CD4-positive, alpha-beta T cell (primary cell): ENCODE data around the gene SLC44A5. TPM values are rescaled to one million over a fixed set of nuclear protein-coding genes. Genes with fewer than 3 reads are reported as not detected.

ENCODE experiments used
- ATAC-seq: fragments of 200-7000 bp; cut with Tn5 transposase; one replicate; pipeline ENCODE4 v1.10.0; 2022; ENCODE audit warnings: mild to moderate bottlenecking; ENCODE audit not compliant: poor library complexity
- CTCF ChIA-PET: fragments of 350-600 bp; sonication (Branson Sonifier 250); formaldehyde crosslinking; loops from one replicate; lab custom pipeline; 2021; ENCODE audit warnings: antibody characterized with exemption, inconsistent platforms; lab: Charles Lee
- POLR2A ChIA-PET: fragments of 350-600 bp; sonication (Branson Sonifier 250); formaldehyde crosslinking; loops from one replicate; lab custom pipeline; 2021; ENCODE audit warnings: antibody characterized with exemption, inconsistent platforms; lab: Charles Lee
- DNase-seq, 14 experiments: peaks; one replicate each; pipeline ENCODE4 v3.0.0-alpha.2; 2013 to 2020; ENCODE audit warnings: mixed read lengths in 2 of 14
- H3K27ac ChIP-seq, 2 donors: one replicate each; pipeline versions ENCODE4 v1.5.1 to v1.7.0; 2013; ENCODE audit warnings: low read length in 2 of 2, low read depth in 1 of 2, mild to moderate bottlenecking in 1 of 2
- H3K27me3 ChIP-seq, 2 experiments: 1 replicate in 1 of 2; 2 replicates in 1 of 2; pipeline versions ENCODE4 v1.6.1 to v1.7.0; 2013; ENCODE audit warnings: low read length in 2 of 2, control low read depth in 1 of 2, mild to moderate bottlenecking in 1 of 2, moderate library complexity in 1 of 2; ENCODE audit not compliant: insufficient read depth in 2 of 2, control insufficient read depth in 1 of 2
- H3K36me3 ChIP-seq: one replicate; pipeline ENCODE4 v1.6.1; 2013; ENCODE audit warnings: low read length, control low read depth; ENCODE audit not compliant: insufficient read depth
- H3K4me1 ChIP-seq: one replicate; pipeline ENCODE4 v1.6.1; 2013; ENCODE audit warnings: low read length, control low read depth; ENCODE audit not compliant: insufficient read depth
- H3K4me3 ChIP-seq: one replicate; pipeline ENCODE4 v1.5.1; 2013; ENCODE audit warnings: mild to moderate bottlenecking, low read length, moderate library complexity
- H3K9me3 ChIP-seq, 2 experiments: 1 replicate in 1 of 2; 2 replicates in 1 of 2; pipeline versions ENCODE4 v1.6.1 to v1.7.0; 2013; ENCODE audit warnings: low read length in 2 of 2, mild to moderate bottlenecking in 2 of 2, control low read depth in 1 of 2, moderate library complexity in 1 of 2; ENCODE audit not compliant: control insufficient read depth in 1 of 2, insufficient read depth in 1 of 2
- H3K27ac Mint-ChIP-seq: one replicate; pipeline ENCODE4 v1.8.0; 2020; ENCODE audit warnings: mixed read lengths
- H3K27me3 Mint-ChIP-seq: one replicate; pipeline ENCODE4 v1.8.0; 2021; ENCODE audit warnings: mixed read lengths
- H3K36me3 Mint-ChIP-seq: one replicate; pipeline ENCODE4 v1.8.0; 2021; ENCODE audit warnings: low read depth, mixed read lengths
- H3K4me1 Mint-ChIP-seq: one replicate; pipeline ENCODE4 v1.8.0; 2021; ENCODE audit warnings: low read depth, mixed read lengths
- H3K4me3 Mint-ChIP-seq: one replicate; pipeline ENCODE4 v1.8.0; 2020; ENCODE audit warnings: mild to moderate bottlenecking, mixed read lengths
- H3K9me3 Mint-ChIP-seq: one replicate; pipeline ENCODE4 v1.8.0; 2020; ENCODE audit warnings: mixed read lengths
- CTCF ChIP-seq: fragments of 200-600 bp; IDR thresholded peaks from one replicate; pipeline ENCODE4 v1.8.0; 2022; ENCODE audit warnings: antibody characterized with exemption, mild to moderate bottlenecking
- intact Hi-C, 2 experiments: fragments of 100-400 bp; cut with DNase I in 1 of 2; cut with micrococcal nuclease in 1 of 2; formaldehyde crosslinking; loops; one replicate each; pipeline versions ENCODE4 v1.15.1 to v1.9.0; 2023 to 2025; cut with DNase I, micrococcal nuclease
- total RNA-seq, 174 experiments: library from RNA in 2 of 174; stranded (reverse) in 2 of 174; gene quantifications; one replicate each; pipeline ENCODE4 v1.2.3 and lab custom pipeline; 2021 to 2026

Gene SLC44A5
- total RNA-seq, 2 experiments from 2014 or later, result not detected

DNA sequence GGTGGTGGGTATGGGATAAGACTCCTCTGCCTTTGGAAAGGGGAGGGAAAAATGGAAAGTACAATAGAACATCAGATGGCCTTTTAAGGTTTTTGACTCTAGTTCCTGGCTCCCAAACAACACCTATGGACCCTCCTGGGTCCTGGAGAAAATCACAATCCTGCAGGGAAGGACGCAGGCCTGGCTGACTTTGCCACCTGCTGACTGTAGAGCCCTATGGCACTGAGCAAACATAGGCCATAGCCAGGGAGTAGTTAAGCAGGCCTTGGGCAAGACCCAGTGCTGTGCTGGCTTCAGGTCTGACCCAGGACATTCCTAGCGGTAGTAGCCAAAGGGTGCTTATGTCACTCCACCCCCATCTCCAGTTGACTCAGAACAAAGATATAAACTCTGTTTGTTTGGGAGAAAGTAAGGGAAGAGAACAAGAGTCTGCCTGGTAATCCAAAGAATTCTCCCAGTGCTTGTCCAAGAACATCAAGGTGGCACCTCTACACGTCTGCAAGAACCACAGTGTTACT is 149.0 kb downstream of the SLC44A5 start:
- H3K27ac Mint-ChIP-seq, result no peak overlapping the region

DNA sequence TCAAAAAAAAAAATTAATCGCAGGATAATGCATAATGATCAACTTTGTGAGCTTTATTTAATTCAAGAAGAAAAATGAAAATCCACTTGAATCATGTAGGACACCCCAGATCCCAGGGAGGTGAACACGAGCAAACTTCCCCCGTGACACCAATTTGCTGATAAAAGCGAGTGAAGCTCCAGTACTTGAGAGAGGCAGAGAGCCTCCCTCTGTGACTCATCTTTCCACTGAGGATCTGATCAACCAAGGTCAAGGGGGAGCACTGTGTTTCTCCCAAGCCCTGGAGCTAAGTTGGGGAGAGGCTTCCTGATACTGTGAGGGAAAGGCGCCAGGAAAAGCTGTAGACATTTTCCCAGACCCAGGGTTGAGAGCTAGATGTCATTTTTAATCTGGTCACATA is 160.9 kb downstream of the SLC44A5 start:
- intact Hi-C loops, result no loop called here
- Histone ChIP-seq H3K36me3 (no peaks in the 10 kb centered on the region), H3K27ac (no peak overlapping the region), H3K4me3 (no peak overlapping the region), H3K9me3 (peaks cover 0 to 12% of the 10 kb centered on the region in 2 experiments), H3K27me3 (no peaks in the 10 kb centered on the region), H3K4me1 (no peaks in the 10 kb centered on the region)
- Mint-ChIP-seq H3K27me3 (no peaks in the 10 kb centered on the region), H3K4me3 (no peak overlapping the region), H3K4me1 (no peaks in the 10 kb centered on the region), H3K9me3 (peaks cover 5% of the 10 kb centered on the region), H3K27ac (no peak overlapping the region), H3K36me3 (no peaks in the 10 kb centered on the region)
- ATAC-seq (no peak), DNase-seq (no peak)
- no peak for TF ChIP-seq CTCF
- ChIA-PET CTCF (no interaction called here), POLR2A (no interaction called here)

More for the DNA sequence above, 149.0 kb downstream of the SLC44A5 start:
- Histone ChIP-seq H3K9me3 (peaks cover 0 to 10% of the 10 kb centered on the region in 2 experiments), H3K27ac (no peak overlapping the region), H3K36me3 (no peaks in the 10 kb centered on the region), H3K4me3 (no peak overlapping the region), H3K4me1 (no peaks in the 10 kb centered on the region), H3K27me3 (no peaks in the 10 kb centered on the region)
- DNase-seq (no peak), ATAC-seq (no peak)
- no peak for TF ChIP-seq CTCF
- intact Hi-C loops, result no loop called here
- ChIA-PET CTCF (no interaction called here), POLR2A (no interaction called here)
- Mint-ChIP-seq H3K36me3 (no peaks in the 10 kb centered on the region), H3K9me3 (peaks cover 12% of the 10 kb centered on the region), H3K4me1 (no peaks in the 10 kb centered on the region), H3K27me3 (no peaks in the 10 kb centered on the region), H3K4me3 (no peak overlapping the region)

DNA sequence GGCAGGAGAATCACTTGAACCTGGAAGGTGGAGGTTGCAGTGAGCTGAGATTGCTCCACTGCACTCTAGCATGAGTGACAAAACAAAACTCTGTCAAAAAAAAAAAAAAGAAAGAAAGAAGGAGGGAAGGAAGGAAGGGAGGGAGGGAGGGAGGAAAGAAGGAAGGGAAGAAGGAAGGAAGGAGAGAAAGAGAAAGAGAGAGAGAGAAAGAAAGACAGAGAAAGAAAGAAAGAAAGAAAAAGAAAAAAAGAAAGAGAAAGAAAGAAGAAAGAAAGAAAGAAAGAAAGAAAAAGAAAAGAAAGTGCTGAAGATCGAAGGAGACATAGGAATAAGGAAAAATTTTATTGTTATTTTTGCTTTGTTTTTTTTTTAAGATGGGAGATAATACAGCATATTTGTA is 166.7 kb downstream of the SLC44A5 start:
- H3K36me3 ChIP-seq, result no peaks in the 10 kb centered on the region
- H3K27ac Mint-ChIP-seq, result no peak overlapping the region
- no peaks in the 10 kb centered on the region for H3K4me1 Mint-ChIP-seq
- DNase-seq (no peak), ATAC-seq (no peak)
- H3K4me1 ChIP-seq, result no peaks in the 10 kb centered on the region
- no peaks in the 10 kb centered on the region for H3K27me3 Mint-ChIP-seq
- H3K9me3 Mint-ChIP-seq, result no peaks in the 10 kb centered on the region
- no peak overlapping the region for H3K27ac ChIP-seq
- ChIA-PET CTCF (no interaction called here), POLR2A (no interaction called here)
- H3K27me3 ChIP-seq, result no peaks in the 10 kb centered on the region
- no peak for TF ChIP-seq CTCF
- no peaks in the 10 kb centered on the region for H3K9me3 ChIP-seq
- H3K36me3 Mint-ChIP-seq, result no peaks in the 10 kb centered on the region
- intact Hi-C loops, result no loop called here
- H3K4me3 Mint-ChIP-seq, result no peak overlapping the region
- no peak overlapping the region for H3K4me3 ChIP-seq
